ENCODE results near the gene ZNRD2.

ZNRD2 gene

DNA sequence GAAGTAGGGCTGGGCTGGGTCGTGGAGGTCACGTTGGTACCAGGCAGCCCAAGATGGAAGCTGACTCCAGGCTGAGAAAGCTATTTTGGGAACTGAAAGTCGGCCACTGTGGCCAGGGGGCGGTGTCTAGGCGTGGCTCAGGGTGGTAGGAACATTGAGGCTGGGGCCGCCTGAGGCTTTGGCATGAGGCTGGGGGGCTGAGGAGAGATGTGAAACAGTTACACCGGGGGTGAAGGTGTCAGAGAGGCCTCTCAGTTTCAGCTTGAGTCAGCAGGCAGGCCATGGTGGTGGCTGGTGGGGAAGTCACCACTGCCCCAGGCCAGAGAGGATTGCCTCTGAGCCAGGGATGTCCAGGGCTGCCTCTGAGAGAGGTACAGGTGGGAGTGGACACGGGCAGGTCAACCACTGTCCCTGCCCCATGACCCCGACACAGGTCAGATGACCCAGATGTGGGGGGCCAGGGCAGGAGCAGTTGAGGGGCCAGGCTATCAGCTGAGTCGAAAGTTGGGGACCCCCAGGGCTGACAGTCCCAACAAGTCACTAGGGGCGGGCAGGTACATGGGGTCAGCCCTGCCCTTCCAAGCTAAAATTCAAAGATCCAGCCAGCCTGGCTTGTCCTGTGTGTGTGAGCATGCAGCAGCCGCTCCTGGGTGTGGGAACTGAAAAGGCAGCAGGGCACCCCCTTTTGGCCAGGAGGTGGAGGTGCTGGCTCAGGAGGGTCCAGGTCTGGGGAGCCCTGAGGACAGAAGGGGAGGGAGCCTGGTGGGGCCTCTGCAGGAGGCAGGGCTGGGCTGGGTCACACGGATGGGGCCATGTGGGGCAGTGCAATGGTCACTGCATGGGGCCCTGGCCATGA is 18.1 kb downstream of the ZNRD2 start:
- DNase-seq (ENCODE audit: low read depth in 2 of 2): peak in 1 of 2 donors; percentile 52

GRCh38 chr11:65589444-65590239 is 19.4 kb downstream of the ZNRD2 start:
- DNase-seq (ENCODE audit: low read depth in 2 of 2): no peak

- DNase-seq (ENCODE audit: low read depth in 2 of 2): no peak
Observed at GRCh38 chr11:65590240-65590738, 20.0 kb downstream of the ZNRD2 start.

GRCh38 chr11:65591939-65592857 is 21.9 kb downstream of the ZNRD2 start:
- no peak for DNase-seq (ENCODE audit: low read depth in 2 of 2)

DNA sequence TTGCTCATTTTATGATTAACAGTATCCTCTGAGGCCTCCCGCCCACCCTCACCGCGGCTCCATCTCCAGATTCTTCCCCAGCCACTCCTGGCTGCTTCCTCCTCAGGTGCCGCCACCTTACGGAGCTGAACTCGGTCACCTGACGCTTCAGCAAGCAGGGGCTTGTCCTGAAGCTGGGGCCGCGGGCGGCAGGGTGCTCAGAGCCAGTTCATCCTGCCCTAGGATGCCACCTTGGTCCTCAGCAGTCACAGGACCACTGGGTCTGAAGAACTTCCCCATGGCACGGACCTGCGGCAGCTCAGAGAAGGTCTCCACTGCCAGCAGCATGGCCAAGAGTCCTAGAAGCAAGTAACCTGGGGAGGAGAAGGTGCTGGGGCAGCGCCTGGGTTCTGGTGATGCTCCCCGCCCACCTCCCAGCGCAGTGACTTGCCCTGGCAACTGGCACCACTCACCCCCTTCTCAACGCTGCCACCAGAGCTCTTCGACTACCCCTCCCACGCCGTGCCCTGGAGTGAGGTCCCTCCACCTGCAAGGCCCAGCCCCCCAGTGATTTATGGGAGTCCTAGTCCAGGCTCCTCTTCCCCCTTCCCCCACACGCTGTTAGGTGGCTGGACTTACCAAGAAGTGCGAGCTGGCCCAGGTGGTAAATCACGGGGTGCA is 22.7 kb downstream of the ZNRD2 start:
- no peak for DNase-seq (ENCODE audit: low read depth in 2 of 2)

- DNase-seq (ENCODE audit: low read depth in 2 of 2): no peak
Observed at GRCh38 chr11:65593518-65594414, 23.5 kb downstream of the ZNRD2 start.

DNA sequence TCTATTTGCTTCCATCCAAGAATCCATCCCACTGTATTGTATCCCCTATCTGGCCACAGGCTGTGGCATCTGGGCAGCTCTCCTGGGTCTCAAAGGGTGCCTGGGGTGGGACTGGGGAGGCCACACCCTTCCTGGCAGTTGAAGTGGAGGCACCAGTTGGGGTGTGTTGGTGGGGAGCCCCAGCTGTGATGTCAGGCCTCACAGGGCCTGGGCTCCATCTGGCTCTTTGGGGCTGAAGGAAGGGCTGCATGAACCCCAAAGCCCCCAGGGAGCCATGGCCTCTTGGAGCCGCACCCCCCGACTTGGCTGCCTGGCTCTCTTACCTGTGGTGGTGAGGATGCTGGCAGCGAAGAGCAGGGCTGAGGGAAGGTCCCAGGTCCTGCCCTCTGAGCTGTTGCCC is 24.9 kb downstream of the ZNRD2 start:
- no peak for DNase-seq (ENCODE audit: low read depth in 2 of 2)

- DNase-seq (ENCODE audit: low read depth in 2 of 2): no peak
Observed at GRCh38 chr11:65595543-65596281, 25.4 kb downstream of the ZNRD2 start, which contains the start of gene KCNK7. Gene KCNK7 (minus strand): TSS chr11:65595800. CDS start chr11:65595772, 28 bp downstream.

DNA sequence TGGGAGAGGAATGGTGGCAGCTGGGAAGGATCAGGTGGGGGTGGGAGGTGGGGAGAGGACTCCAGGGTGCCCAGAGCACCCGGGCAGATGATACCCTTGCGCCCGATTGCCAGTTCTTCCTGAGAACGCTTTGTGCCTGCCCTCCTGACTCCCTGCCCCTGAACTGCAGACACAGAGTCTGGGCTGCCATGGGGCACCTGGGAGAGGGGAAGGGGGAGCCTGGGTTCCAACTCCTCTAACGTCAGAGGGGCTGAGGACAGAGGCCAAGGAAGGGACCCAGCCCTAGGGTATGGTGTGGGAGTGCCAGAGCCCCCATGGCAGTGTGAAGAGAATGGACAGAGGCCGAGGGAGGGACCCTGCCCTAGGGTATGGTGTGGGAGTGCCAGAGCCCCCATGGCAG is 26.2 kb downstream of the ZNRD2 start:
- DNase-seq (ENCODE audit: low read depth in 2 of 2): no peak

- DNase-seq (ENCODE audit: low read depth in 2 of 2): no peak
Observed at GRCh38 chr11:65598258-65598699, 28.0 kb downstream of the ZNRD2 start.

GRCh38 chr11:65599216-65599954 is 29.1 kb downstream of the ZNRD2 start:
- DNase-seq (ENCODE audit: low read depth in 2 of 2): no peak

DNA sequence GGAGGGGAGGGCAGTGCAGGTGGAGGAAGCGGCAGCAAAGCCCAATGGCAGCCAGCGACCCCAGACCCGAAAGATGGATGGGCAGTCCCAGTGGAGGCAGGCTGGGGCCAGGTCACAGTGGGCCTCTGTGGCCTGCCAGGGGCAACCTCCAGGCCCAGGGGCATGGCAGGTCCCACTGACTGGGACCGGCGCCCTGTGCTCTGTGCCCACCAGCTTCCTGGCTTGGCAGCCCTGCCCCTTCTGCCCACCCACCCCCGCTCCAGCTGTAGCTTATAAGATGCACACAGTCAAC is 29.6 kb downstream of the ZNRD2 start:
- DNase-seq (ENCODE audit: low read depth in 2 of 2): no peak

DNA sequence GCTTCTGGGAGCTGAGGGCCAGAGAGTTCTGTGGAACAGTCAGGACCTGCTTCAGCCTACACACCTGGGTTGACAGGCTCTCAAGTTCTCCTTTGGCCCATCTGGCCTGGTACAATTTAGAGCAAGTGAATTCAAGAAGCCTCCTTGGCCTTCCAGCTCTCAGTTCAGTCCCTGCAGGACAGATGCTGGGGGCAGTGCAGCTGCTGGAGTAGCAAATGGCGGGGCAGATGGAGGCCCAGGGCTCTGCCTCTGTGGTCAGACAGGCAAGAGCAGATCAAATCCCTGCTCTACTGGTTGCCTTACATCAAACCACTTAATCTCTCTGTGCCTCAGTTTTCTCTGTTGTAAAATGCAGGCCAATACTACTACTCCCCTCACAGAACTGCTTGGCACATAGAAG is 34.0 kb downstream of the ZNRD2 start:
- DNase-seq (ENCODE audit: low read depth in 2 of 2): no peak

DNA sequence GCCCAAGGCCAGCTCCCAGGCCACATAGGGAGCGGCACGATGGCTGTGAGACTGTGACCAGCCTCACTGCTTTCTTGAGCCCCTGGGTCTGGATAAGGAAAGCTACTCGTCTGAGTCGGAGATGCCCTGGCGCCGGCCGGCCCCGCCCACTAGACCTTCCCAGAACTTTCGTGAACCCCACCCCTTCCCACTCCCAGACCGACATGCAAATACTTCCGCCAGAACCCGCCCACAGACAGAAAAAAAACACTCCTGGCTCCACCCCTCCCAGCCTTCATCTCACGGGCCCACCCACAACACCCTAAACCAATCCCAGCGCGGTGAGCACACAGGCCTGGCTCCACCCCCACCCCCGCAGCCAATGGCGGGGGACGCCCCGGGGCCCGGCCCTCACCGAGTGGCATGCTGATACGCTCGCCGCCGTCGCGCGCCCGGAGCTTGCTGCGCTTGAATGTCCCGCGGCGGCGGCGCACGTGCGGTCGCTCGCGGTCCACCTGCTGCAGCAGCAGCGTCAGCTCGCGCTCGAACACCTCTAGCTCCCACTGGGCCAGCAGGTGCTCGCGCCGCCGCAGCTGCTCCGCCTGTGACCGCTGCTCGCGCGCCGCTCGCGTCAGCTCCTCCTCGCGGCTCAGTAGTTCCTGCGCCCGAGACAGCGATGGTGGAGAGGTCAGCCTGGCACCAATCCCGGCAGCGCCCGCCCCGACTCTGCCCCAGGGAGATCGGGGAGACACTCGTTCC is 36.8 kb downstream of the ZNRD2 start:
- no peak for DNase-seq (ENCODE audit: low read depth in 2 of 2)

DNA sequence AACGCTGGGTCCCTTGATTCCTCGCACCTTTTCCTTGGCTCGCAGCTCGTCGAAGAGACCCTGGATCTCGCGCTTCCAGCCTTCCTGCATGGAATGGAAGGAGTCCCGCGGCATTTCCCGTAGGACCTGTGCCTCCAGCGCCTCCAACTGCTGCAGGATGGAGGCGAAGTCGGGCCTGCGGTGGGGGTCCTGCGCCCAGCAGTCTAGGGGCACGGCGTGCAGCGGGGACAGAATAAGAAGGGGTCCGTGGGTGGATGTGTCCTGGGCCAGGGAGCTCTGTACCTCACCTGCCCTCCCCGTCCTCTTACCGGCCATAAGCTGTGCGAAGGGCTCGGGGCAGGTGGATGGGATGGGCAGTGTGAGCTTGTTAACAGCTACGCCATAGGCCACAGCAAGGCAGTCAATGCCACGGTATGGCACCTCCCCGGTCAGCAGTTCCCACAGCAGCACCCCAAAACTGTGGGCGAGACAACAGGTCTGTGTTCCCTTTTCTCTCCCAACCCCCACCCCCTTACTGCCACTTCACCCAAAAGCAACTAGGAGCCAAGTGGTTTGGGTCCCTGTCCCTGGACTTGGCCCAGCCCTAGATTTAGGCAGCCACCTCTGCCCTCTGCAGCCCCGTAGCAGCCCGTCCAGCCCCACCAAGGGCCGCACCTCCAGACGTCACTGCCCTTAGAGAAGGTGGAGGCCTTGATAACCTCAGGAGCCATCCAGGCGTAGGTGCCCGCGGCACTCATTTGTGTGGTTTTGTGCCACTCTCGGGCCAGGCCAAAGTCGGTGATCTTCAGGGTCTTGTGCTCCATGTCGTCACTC is 37.5 kb downstream of the ZNRD2 start:
- DNase-seq (ENCODE audit: low read depth in 2 of 2): no peak

GRCh38 chr11:65609229-65609628 is 39.0 kb downstream of the ZNRD2 start:
- no peak for DNase-seq (ENCODE audit: low read depth in 2 of 2)

DNA sequence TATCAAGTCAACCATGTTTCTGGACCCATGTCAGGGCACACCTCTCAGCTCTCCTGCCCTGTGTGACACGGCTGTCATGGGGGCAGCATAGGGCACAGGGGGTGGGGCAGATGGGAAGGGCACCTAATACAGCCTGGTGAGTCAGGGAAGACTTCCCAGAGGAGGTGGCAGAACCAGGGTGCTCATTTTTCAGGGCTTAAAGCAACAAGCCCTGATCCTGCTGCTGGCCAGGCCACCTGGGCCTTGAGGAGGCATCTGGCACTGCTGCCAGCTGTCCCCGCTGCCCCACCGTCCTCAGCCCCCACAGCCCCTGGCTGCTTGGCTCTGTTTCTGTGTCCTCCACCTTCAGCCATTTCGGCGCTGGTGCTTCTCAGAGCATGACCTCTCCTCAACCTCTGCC is 39.4 kb downstream of the ZNRD2 start:
- no peak for DNase-seq (ENCODE audit: low read depth in 2 of 2)
